ENCODE measurements around the gene KLHL21.
A peak's percentile ranks its signal among the peaks of the same experiment; 100 is the strongest.
"Not testable (repeated sequence)": the region's sequence is repeated elsewhere in the genome, so short reads cannot be mapped to it uniquely, and the experiment has no call there.

KLHL21 gene

GRCh38 chr1:6602669-6603237, at the start of gene KLHL21:
TSS of gene KLHL21 (minus strand) at chr1:6602869. CDS start at chr1:6602817, 52 bp downstream.
- DNase-seq = peak; percentile 92

GRCh38 chr1:6651909-6652308, 49.2 kb upstream of the KLHL21 start:
- DNase-seq = no peak

- peak; percentile 39 for DNase-seq
Measured at GRCh38 chr1:6648556-6648955, 45.9 kb upstream of the KLHL21 start.

- peak; percentile 60 for DNase-seq
Measured at GRCh38 chr1:6646499-6647148, 44.0 kb upstream of the KLHL21 start.

- no peak for DNase-seq
Measured at GRCh38 chr1:6645018-6645417, 42.3 kb upstream of the KLHL21 start.

GRCh38 chr1:6640867-6641266, 38.2 kb upstream of the KLHL21 start:
- not testable (repeated sequence) for DNase-seq

GRCh38 chr1:6638226-6638625, 35.6 kb upstream of the KLHL21 start:
- DNase-seq = no peak

GRCh38 chr1:6637770-6638169, 35.1 kb upstream of the KLHL21 start:
- no peak for DNase-seq

- not testable (repeated sequence) for DNase-seq
Measured at GRCh38 chr1:6636778-6637177, 34.1 kb upstream of the KLHL21 start.

- DNase-seq = no peak
Measured at GRCh38 chr1:6635910-6636760, 33.5 kb upstream of the KLHL21 start.

- no peak for DNase-seq
Measured at GRCh38 chr1:6635161-6635909, 32.7 kb upstream of the KLHL21 start.

- DNase-seq = peak; percentile 73
Measured at GRCh38 chr1:6634371-6635052, 31.8 kb upstream of the KLHL21 start.

GRCh38 chr1:6632588-6633514, 30.2 kb upstream of the KLHL21 start:
- DNase-seq = no peak

GRCh38 chr1:6631058-6631457, 28.4 kb upstream of the KLHL21 start:
- no peak for DNase-seq

GRCh38 chr1:6630027-6630426, 27.4 kb upstream of the KLHL21 start:
- no peak for DNase-seq

GRCh38 chr1:6628971-6629479, 26.4 kb upstream of the KLHL21 start:
- DNase-seq = no peak

GRCh38 chr1:6627841-6628545, 25.3 kb upstream of the KLHL21 start:
- DNase-seq = no peak

- no peak for DNase-seq
Measured at GRCh38 chr1:6627031-6627430, 24.4 kb upstream of the KLHL21 start.

- peak; percentile 29 for DNase-seq
Measured at GRCh38 chr1:6625584-6626149, 23.0 kb upstream of the KLHL21 start.

Data from NCI-H82 (cell line).